ENCODE results near the gene COL21A1.

DNA sequence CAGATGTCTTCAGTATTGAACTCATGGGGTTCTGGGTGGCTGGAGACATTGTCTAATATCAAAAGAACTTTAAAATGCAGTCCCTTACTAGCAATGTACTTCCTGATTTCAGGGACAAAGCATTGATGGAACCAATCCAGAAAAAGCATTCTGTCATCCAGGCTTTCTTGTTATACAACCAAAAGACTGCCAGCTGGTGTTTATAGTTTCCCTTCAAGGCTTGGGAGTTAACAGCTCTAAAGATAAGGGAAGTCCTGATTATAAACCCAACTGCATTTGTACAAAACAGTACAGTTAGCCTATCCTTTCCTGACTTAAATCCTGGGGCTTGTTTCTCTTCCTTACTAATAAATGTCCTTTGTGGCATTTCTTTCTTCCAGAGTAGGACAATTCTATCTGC lies 160.0 kb downstream of the COL21A1 start:
- no peak for TF ChIP-seq CTCF (conservative IDR thresholded peaks at IDR 0.05 in 1 of 2, IDR thresholded peaks at IDR 0.05 in 1 of 2; ENCODE audit: low read depth in 1 of 2, low read length in 2 of 2)
- TF ChIP-seq EZH2 (IDR thresholded peaks at IDR 0.05; ENCODE audit: low read length, missing control alignments) = no peak

All from fibroblast of lung (primary cell).